ENCODE measurements around the gene PFDN1.

PFDN1 gene

DNA sequence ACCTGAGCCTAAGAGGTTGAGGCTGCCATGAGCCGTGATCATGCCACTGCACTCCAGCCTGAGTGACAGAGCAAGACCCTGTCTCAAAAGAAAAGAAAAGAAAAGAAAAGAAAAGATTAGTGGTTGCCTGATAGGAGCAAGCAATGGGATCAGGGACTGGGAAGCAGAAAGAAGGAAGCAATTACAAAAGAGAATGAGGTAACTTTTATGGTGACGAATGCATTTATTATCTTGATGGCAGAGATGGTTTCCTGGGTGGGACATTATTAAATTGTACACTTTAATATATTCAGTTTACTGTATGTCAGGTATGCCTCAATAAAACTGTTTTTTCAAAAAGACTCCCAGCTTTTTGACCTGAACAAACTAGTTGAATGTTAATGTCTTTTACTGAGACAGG lies 7.5 kb upstream of the PFDN1 start:
- TF ChIP-seq SPI1 (IDR thresholded peaks at IDR 0.05; ENCODE audit: borderline replicate concordance, low read depth), result no peak
- TF ChIP-seq REST (IDR thresholded peaks at IDR 0.05; ENCODE audit: insufficient replicate concordance, low read depth), result no peak
- TF ChIP-seq POLR2AphosphoS5 (IDR thresholded peaks at IDR 0.05; ENCODE audit: low read depth), result no peak
- TF ChIP-seq, protein P1, sequence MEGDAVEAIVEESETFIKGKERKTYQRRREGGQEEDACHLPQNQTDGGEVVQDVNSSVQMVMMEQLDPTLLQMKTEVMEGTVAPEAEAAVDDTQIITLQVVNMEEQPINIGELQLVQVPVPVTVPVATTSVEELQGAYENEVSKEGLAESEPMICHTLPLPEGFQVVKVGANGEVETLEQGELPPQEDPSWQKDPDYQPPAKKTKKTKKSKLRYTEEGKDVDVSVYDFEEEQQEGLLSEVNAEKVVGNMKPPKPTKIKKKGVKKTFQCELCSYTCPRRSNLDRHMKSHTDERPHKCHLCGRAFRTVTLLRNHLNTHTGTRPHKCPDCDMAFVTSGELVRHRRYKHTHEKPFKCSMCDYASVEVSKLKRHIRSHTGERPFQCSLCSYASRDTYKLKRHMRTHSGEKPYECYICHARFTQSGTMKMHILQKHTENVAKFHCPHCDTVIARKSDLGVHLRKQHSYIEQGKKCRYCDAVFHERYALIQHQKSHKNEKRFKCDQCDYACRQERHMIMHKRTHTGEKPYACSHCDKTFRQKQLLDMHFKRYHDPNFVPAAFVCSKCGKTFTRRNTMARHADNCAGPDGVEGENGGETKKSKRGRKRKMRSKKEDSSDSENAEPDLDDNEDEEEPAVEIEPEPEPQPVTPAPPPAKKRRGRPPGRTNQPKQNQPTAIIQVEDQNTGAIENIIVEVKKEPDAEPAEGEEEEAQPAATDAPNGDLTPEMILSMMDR (IDR thresholded peaks at IDR 0.05; ENCODE audit: insufficient read depth, low read length), result no peak
- TF ChIP-seq GABPA (IDR thresholded peaks at IDR 0.05; ENCODE audit: low read depth), result no peak
- Histone ChIP-seq H3K27me3 (ENCODE audit: insufficient read depth, poor library complexity, severe bottlenecking) (no peaks in the 10 kb centered on the region), H3K27ac (replicated peaks) (no peak overlapping the region), H3K4me3 (replicated peaks; ENCODE audit: insufficient read depth, low read length) (no peak overlapping the region)
- no peak for DNase-seq (ENCODE audit: low read depth in 1 of 2, low spot score in 1 of 2)

DNA sequence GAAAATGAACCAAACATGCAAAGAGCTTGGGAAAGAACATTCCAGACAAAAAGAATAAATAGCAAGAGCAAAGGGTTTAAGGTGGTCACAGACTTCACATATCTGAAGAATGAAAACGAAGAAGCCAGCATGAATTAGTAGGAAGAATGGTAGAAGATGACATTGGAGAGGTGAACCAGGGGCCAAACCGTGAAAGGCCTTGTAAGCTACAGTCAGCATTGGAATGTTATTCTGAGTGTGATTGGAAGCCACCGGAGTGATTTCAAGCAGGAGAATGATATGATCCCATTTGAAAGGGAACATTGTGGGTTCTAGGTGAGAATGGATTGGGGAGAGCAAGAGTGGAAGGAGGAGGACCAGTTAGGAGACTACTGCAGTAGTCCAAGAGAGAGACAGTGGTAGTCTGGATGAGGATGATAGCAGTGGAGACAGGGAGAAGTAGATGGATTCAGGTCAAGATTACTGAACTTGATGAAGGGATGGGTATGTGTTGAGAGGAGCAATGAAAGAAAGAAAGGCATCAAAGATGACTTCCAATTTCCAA lies 6.9 kb upstream of the PFDN1 start:
- no peak for DNase-seq (ENCODE audit: low read depth in 1 of 2, low spot score in 1 of 2)
- Histone ChIP-seq H3K27ac (replicated peaks) (no peak overlapping the region), H3K27me3 (ENCODE audit: insufficient read depth, poor library complexity, severe bottlenecking) (no peaks in the 10 kb centered on the region), H3K4me3 (replicated peaks; ENCODE audit: insufficient read depth, low read length) (no peak overlapping the region)
- no peak for TF ChIP-seq SPI1 (IDR thresholded peaks at IDR 0.05; ENCODE audit: borderline replicate concordance, low read depth)
- no peak for TF ChIP-seq REST (IDR thresholded peaks at IDR 0.05; ENCODE audit: insufficient replicate concordance, low read depth)
- TF ChIP-seq GABPA (IDR thresholded peaks at IDR 0.05; ENCODE audit: low read depth), result no peak
- no peak for TF ChIP-seq POLR2AphosphoS5 (IDR thresholded peaks at IDR 0.05; ENCODE audit: low read depth)
- TF ChIP-seq, protein P1 (IDR thresholded peaks at IDR 0.05; ENCODE audit: insufficient read depth, low read length), result no peak

- Histone ChIP-seq H3K4me3 (replicated peaks; ENCODE audit: insufficient read depth, low read length) (no peak overlapping the region), H3K27me3 (ENCODE audit: insufficient read depth, poor library complexity, severe bottlenecking) (no peaks in the 10 kb centered on the region), H3K27ac (replicated peaks) (no peak overlapping the region)
- no peak for DNase-seq (ENCODE audit: low read depth in 1 of 2, low spot score in 1 of 2)
- TF ChIP-seq GABPA (IDR thresholded peaks at IDR 0.05; ENCODE audit: low read depth), result no peak
- no peak for TF ChIP-seq SPI1 (IDR thresholded peaks at IDR 0.05; ENCODE audit: borderline replicate concordance, low read depth)
- TF ChIP-seq REST (IDR thresholded peaks at IDR 0.05; ENCODE audit: insufficient replicate concordance, low read depth), result no peak
- no peak for TF ChIP-seq POLR2AphosphoS5 (IDR thresholded peaks at IDR 0.05; ENCODE audit: low read depth)
Measured at GRCh38 chr5:140305471-140305870, 2.6 kb upstream of the PFDN1 start.

All from HL-60 (cell line).